Measurements from ENCODE around the gene SLC6A7.

Gene SLC6A7

GRCh38 chr5:150156027-150156368, 33.9 kb upstream of the SLC6A7 start:
- DNase-seq = no peak

- DNase-seq = no peak
Measured at GRCh38 chr5:150156540-150156939, 33.3 kb upstream of the SLC6A7 start.

DNA sequence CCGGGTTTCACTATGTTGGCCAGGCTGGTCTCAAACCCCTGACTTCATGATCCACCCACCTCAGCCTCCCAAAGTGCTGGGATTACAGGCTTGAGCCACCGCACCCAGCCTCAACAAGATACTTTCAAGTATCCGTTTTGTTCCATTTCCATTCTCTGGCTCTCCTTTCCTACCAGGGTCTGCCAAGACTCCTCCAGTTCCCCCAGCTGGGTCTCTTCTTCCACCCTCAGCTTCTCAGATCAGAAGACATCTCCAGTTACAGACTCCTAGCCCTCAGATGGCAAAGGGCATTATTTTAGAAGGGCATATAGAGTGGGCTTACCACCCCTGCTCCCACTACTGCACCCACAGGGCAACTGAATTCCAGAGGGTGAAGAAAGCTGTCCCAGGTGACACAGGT, 32.7 kb upstream of the SLC6A7 start:
- no peak for DNase-seq

GRCh38 chr5:150158170-150158949, 31.5 kb upstream of the SLC6A7 start:
- no peak for DNase-seq

DNA sequence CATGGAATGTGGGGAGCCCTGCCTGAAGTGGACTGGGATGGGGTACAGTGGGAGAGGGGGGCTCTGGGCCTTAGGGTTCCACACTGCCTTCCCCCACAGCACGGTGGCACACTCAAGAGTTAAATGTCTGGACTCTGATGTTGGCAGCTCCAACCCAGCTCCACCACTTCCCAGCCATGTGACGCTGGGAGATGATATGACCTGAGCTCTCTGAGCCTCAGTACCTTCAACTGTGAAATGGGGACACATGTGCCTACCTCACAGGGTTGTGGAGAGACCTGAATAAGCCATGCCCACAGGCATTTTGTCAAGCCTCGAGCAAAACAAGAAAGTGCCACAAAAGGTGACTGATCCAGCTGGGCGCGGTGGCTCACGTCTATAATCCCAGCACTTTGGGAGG, 30.8 kb upstream of the SLC6A7 start:
- no peak for DNase-seq

- no peak for DNase-seq
Measured at GRCh38 chr5:150159741-150160179, 30.1 kb upstream of the SLC6A7 start.

DNA sequence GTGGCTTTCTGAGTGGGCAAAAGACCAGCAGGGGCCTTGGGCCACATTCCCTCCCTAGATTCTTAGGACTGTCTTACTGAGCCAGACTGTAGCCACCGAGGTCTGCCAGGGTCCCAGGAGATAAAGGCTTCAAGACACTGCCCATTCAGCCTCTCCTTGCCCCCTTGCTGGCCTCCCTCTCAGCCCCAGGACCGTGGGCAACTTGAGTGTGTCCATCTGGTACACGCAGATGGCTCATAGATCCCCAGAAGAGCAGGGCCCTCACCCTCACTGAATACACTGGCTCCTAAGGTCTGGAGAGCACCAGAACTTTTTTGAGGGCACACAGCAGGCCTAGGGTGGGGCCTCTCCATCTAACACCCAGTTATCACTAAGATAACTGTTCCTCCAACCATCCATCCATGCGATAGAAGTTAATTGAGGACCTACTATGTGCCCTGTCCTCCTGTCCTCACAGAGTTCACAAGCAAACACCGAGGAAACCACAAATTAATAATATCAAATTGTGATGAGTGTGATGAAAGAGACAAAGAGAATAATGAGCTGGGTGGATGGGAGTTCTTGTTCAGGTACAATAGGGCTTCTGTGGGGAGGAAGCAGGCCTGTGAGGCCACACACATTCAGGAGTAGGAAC, 29.3 kb upstream of the SLC6A7 start:
- no peak for DNase-seq

- DNase-seq = peak; percentile 89
Measured at GRCh38 chr5:150161242-150162141, 28.4 kb upstream of the SLC6A7 start.

DNA sequence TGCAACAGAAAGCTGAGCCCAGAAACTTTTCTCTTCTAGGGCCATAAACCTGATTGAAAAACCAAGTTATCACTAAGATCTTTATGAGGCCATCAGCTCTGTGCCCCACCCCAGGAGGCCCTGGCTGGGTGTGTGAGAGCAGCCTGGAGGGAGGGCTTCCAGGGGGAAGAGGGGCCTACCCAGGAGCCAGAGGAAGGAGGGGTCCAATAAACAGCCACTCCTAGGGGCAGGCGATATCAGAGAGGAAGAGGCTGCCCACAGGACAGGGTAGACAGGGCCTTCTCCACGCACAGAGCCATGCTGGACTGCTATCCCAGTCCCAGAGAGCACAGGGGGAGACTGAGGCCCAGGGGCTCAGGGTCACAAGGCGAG, 27.7 kb upstream of the SLC6A7 start:
- DNase-seq = no peak

DNA sequence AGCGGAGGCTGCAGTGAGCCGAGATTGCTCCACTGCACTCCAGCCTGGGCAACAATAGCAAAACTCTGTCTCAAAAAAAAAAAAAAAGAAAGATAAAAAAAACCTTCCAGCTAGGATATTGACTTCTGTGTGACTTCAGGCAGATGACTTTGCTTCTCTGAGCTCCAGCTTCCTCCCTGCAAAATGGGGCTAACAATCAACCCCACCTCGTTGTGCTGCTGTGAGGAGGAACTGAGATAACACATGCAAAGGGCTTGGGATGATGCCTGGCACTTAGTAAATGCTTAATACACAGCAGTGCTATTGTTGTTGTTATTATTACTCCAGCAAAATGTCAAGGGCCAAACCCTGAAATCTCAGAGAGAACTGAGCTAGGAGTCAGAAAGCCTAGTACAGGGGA, 26.8 kb upstream of the SLC6A7 start:
- no peak for DNase-seq

DNA sequence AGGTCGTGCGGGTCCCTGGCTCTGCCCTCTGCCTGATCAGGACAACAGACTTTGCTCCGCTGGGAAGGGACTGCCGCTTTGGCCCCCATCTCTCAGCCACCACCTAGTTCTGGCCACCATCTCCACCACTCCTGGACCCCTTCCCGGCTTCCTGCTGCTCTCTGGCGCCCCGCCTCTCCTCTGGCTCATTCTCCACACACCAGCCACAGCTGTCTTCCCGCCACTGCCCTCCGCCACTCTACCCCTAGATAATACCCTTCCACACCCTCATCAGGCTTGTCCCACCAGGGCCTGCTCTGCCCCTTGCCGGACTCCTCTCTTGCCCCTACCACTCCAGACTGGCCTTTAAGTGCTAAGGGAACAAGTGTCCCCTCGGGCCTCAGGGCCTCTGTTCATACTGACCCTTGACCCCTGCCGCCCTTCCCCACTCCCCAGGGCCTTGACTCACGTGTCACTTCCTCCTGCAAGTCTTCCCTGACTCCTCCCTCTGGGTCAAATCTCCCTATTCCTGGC, 26.3 kb upstream of the SLC6A7 start:
- peak; percentile 88 for DNase-seq

DNA sequence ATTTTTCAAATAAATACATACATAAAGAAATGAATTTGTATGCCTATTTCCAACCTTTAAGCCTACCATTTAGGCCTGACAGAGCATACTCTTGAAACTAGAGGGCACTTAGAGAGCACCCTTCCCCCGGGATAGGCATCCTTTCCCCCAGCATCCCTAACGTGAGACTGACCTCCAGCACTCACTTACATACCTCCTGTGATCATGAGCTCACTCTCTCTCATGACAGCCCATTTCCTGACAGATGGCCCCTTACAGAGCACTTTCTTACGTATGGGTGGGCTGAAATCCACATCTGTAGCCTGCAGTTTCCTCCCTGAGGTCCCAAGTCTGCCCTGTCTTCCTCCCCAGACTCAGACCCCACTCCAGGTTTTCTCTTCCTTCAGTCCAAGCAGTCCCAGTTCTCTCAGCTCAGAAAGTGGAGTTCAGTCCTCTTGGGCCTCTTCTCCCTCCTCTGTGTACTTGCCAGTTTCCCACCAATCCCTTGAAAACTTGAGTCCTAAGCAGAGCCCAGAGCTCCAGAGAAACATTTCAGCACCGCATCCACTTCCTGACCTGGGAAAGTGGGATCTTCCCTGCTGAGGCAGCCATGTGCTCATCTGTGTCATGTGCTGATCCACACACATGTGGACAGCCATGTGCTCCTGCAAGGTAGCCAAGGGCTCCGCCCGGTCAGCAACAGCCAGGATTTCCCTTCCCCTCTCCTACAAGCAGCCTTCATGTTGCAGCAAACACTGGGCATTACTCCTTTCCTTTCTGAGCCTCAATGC, 25.5 kb upstream of the SLC6A7 start:
- DNase-seq = peak; percentile 67

DNA sequence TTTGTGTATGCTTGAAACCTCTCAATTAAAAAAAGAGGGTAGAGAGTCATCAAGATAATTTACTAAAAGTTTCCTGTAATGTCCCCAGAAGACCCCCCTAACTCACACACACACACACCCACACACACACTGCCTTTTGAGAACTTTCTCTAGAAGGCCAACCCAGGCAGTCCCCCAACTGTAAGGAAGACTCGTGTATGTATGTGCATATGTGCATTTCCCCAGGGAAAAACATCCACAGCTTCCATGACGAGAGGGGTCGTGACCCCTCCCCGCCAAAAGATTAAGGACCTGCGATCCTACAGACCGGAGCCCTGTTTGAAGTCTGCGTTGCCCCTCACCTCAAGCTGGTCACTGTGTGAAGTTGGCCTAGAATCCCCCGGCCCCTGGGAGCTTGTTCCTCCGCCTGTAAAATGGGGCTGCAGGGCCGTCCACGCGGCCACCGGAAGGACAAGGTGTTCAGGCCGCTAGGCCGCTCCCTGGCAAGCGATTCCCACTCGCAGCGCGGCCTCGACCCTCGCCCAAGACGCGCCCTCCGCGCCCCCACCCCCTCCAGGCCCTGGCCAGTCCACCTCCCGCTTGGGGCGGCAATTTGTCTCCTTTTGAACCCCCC, 23.7 kb upstream of the SLC6A7 start:
- DNase-seq = no peak

DNA sequence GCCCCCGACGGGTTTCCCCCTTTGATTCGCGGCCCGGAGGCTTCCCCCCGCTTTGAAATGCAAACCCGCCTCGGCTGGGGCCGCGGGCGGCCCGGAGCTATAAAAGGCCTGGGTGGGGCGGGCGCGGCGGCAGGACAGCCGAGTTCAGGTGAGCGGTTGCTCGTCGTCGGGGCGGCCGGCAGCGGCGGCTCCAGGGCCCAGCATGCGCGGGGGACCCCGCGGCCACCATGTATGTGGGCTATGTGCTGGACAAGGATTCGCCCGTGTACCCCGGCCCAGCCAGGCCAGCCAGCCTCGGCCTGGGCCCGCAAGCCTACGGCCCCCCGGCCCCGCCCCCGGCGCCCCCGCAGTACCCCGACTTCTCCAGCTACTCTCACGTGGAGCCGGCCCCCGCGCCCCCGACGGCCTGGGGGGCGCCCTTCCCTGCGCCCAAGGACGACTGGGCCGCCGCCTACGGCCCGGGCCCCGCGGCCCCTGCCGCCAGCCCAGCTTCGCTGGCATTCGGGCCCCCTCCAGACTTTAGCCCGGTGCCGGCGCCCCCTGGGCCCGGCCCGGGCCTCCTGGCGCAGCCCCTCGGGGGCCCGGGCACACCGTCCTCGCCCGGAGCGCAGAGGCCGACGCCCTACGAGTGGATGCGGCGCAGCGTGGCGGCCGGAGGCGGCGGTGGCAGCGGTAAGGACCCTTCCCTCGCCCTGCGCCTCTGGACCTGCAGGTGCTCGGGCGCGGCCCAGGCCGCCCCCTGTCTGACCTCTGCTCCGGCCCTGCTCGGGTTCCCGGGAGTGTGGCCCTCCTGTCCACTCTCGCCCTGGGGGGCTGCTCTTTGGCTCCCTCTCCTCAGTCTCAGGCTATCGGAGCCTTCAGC, 23.0 kb upstream of the SLC6A7 start, which contains the start of gene CDX1:
TSS of gene CDX1 (plus strand) at position 129 of the 862 bp plus-strand sequence. CDS start at position 228, 99 bp downstream.
- no peak for DNase-seq

GRCh38 chr5:150167512-150167850, 22.4 kb upstream of the SLC6A7 start:
- no peak for DNase-seq

DNA sequence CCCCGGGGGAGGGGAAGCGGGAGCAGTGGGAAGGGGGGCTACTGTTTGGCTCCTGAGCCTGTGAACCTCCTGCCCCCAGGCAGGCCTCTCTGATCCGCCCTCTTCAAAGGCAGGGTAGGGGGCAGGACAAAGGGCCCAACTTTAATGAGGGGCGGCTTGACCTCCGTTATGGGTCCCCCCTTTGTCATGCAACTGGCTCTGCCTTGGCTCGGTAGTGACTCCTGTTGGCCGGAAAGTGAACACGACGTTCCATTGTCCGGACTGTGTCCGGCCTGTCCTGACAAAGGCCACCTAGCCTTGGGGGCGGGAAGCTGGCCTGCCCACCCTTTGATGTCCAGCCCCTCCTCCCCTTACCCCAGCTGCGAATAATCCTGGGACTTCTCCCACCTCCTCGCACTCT, 22.0 kb upstream of the SLC6A7 start:
- no peak for DNase-seq

- no peak for DNase-seq
Measured at GRCh38 chr5:150168864-150169263, 21.0 kb upstream of the SLC6A7 start.

- no peak for DNase-seq
Measured at GRCh38 chr5:150172145-150172544, 17.7 kb upstream of the SLC6A7 start.

- DNase-seq = no peak
Measured at GRCh38 chr5:150172556-150172955, 17.3 kb upstream of the SLC6A7 start.

DNA sequence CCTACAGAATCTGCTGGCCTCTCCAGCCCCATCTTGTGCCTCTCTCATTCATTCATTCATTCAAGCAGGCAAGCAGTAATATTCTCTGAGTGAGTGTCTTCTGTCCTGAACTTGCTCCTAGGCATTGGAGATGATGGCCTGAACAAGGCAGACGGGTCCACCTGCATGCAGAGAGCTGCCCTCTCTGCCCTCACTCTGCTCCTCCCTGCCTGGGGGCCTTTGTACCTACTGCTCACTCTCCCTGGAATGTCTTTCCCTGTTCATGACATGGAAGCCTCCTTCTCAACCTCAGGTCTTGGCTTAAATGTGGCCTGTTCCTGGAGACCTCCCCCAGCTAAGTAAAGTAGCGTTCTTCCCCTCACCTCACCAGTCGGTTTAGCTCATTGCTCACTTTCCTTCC, 16.7 kb upstream of the SLC6A7 start:
- DNase-seq = no peak

DNA sequence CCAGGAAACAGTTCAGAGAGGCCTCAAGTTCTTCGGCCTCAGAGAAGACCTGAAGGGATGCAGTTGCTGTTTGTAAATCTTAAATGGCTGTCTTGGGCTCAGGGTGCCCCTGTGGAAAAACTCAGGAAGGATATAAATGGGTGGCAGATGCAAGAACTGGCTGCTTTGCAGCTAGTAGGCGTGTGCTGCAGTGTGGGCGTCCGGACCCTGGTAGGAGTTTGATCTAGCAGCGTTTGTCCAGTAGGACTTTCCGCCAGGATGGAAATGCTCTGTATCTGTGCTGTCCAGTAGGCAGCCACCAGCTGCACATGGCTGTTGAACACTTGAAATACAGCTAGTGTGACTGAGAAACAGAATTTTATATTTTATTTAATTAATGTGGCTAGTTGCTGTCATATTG, 15.6 kb upstream of the SLC6A7 start:
- no peak for DNase-seq

All from right forelimb (tissue), 1 donor.